Measurements from ENCODE around the gene SPANXN2. TPM values are rescaled to one million over a fixed set of nuclear protein-coding genes. Genes with fewer than 3 reads are reported as not detected.

Gene SPANXN2
- polyA plus RNA-seq, 1 donor from 2014 or later, result not detected

DNA sequence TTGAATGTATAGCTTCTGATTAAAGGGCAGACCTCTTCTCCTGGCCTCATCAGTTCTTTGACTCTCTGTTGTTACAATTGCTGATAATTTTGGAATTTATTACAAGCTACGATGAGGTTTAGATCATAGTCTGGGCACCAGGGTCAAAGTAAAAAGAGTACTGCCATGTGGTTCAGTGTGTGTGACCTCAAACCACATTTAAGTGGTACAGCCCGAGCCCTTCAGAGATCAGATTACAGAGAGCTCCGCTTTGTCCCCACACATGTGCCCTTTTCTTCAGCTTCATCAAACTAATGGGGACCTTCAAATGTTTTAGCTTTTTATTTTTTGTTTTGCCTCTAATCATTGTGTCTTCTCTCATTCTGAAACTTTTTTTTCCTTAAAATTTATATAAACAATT is 37.1 kb downstream of the SPANXN2 start:
- Histone ChIP-seq H3K27me3 (ENCODE audit: insufficient read depth, low read depth, low read length) (no peaks in the 10 kb centered on the region), H3F3A (ENCODE audit: insufficient read depth, low read length, poor library complexity, severe bottlenecking) (no peaks in the 10 kb centered on the region)

DNA sequence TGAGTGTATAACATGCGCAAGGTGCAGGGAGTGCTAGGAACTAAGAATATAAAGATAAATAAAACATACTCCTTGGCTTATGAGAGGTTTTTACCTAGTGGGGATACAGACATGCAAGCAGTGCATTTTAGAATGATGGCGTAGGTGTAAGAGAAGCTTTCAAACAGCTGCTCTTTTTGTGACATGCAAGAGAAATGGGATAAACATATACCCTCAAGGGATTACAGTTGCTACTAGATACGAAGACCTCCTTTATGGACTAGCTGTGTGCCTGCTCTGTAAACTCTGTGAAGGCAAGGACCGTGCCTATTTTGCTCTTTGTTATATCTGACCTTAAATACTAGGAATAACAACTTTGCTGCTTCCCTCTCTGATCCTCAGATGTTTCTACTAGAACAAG is 45.6 kb downstream of the SPANXN2 start:
- TF ChIP-seq, protein P1, sequence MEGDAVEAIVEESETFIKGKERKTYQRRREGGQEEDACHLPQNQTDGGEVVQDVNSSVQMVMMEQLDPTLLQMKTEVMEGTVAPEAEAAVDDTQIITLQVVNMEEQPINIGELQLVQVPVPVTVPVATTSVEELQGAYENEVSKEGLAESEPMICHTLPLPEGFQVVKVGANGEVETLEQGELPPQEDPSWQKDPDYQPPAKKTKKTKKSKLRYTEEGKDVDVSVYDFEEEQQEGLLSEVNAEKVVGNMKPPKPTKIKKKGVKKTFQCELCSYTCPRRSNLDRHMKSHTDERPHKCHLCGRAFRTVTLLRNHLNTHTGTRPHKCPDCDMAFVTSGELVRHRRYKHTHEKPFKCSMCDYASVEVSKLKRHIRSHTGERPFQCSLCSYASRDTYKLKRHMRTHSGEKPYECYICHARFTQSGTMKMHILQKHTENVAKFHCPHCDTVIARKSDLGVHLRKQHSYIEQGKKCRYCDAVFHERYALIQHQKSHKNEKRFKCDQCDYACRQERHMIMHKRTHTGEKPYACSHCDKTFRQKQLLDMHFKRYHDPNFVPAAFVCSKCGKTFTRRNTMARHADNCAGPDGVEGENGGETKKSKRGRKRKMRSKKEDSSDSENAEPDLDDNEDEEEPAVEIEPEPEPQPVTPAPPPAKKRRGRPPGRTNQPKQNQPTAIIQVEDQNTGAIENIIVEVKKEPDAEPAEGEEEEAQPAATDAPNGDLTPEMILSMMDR (IDR thresholded peaks at IDR 0.05; ENCODE audit: poor library complexity, severe bottlenecking), result no peak
- TF ChIP-seq EZH2 (IDR thresholded peaks at IDR 0.05; ENCODE audit: borderline replicate concordance, insufficient read depth, low read length, poor library complexity, severe bottlenecking) (no peak), POLR2AphosphoS5 (IDR thresholded peaks at IDR 0.05) (no peak), SMC3 (conservative IDR thresholded peaks at IDR 0.05; ENCODE audit: poor library complexity) (no peak), TAF1 (IDR thresholded peaks at IDR 0.05; ENCODE audit: low read depth) (no peak), MXI1 (conservative IDR thresholded peaks at IDR 0.05; ENCODE audit: poor library complexity, severe bottlenecking) (no peak), EP300 (conservative IDR thresholded peaks at IDR 0.05; ENCODE audit: poor library complexity, severe bottlenecking) (no peak), RAD21 (conservative IDR thresholded peaks at IDR 0.05) (no peak)
- TF ChIP-seq, protein P2, sequence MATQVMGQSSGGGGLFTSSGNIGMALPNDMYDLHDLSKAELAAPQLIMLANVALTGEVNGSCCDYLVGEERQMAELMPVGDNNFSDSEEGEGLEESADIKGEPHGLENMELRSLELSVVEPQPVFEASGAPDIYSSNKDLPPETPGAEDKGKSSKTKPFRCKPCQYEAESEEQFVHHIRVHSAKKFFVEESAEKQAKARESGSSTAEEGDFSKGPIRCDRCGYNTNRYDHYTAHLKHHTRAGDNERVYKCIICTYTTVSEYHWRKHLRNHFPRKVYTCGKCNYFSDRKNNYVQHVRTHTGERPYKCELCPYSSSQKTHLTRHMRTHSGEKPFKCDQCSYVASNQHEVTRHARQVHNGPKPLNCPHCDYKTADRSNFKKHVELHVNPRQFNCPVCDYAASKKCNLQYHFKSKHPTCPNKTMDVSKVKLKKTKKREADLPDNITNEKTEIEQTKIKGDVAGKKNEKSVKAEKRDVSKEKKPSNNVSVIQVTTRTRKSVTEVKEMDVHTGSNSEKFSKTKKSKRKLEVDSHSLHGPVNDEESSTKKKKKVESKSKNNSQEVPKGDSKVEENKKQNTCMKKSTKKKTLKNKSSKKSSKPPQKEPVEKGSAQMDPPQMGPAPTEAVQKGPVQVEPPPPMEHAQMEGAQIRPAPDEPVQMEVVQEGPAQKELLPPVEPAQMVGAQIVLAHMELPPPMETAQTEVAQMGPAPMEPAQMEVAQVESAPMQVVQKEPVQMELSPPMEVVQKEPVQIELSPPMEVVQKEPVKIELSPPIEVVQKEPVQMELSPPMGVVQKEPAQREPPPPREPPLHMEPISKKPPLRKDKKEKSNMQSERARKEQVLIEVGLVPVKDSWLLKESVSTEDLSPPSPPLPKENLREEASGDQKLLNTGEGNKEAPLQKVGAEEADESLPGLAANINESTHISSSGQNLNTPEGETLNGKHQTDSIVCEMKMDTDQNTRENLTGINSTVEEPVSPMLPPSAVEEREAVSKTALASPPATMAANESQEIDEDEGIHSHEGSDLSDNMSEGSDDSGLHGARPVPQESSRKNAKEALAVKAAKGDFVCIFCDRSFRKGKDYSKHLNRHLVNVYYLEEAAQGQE (IDR thresholded peaks at IDR 0.05; ENCODE audit: borderline replicate concordance), result no peak
- Histone ChIP-seq H3K9ac (ENCODE audit: low read length) (no peak overlapping the region), H2AFZ (ENCODE audit: low read depth, low read length) (no peak overlapping the region), H3K79me2 (replicated peaks; ENCODE audit: insufficient read depth, low read length) (no peaks in the 10 kb centered on the region), H3K27ac (ENCODE audit: low read length) (no peak overlapping the region), H3K36me3 (ENCODE audit: insufficient read depth, low read length) (no peaks in the 10 kb centered on the region), H3F3A (ENCODE audit: insufficient read depth, low read length, poor library complexity, severe bottlenecking) (no peaks in the 10 kb centered on the region), H4K20me1 (ENCODE audit: insufficient read depth) (no peaks in the 10 kb centered on the region), H3K4me3 (ENCODE audit: low read length) (no peak overlapping the region), H3K27me3 (ENCODE audit: insufficient read depth, low read depth, low read length) (no peaks in the 10 kb centered on the region), H3K9me2 (ENCODE audit: insufficient read depth, low read length) (no peaks in the 10 kb centered on the region), H3K9me3 (ENCODE audit: low read length) (no peaks in the 10 kb centered on the region), H3K4me2 (ENCODE audit: low read length) (no peak overlapping the region)

More for the DNA sequence above, 37.1 kb downstream of the SPANXN2 start:
- TF ChIP-seq MXI1 (conservative IDR thresholded peaks at IDR 0.05; ENCODE audit: poor library complexity, severe bottlenecking), result no peak
- TF ChIP-seq POLR2AphosphoS5 (IDR thresholded peaks at IDR 0.05), result no peak
- TF ChIP-seq, protein P2 (IDR thresholded peaks at IDR 0.05; ENCODE audit: borderline replicate concordance), result no peak
- no peak for TF ChIP-seq TAF1 (IDR thresholded peaks at IDR 0.05; ENCODE audit: low read depth)
- no peak for TF ChIP-seq SMC3 (conservative IDR thresholded peaks at IDR 0.05; ENCODE audit: poor library complexity)
- TF ChIP-seq EP300 (conservative IDR thresholded peaks at IDR 0.05; ENCODE audit: poor library complexity, severe bottlenecking), result no peak
- no peak for TF ChIP-seq RAD21 (conservative IDR thresholded peaks at IDR 0.05)
- TF ChIP-seq EZH2 (IDR thresholded peaks at IDR 0.05; ENCODE audit: borderline replicate concordance, insufficient read depth, low read length, poor library complexity, severe bottlenecking), result no peak
- TF ChIP-seq, protein P1 (IDR thresholded peaks at IDR 0.05; ENCODE audit: poor library complexity, severe bottlenecking), result no peak
- H3K9me2 ChIP-seq (ENCODE audit: insufficient read depth, low read length), result no peaks in the 10 kb centered on the region
- H4K20me1 ChIP-seq (ENCODE audit: insufficient read depth), result no peaks in the 10 kb centered on the region
- H2AFZ ChIP-seq (ENCODE audit: low read depth, low read length), result no peak overlapping the region
- H3K4me3 ChIP-seq (ENCODE audit: low read length), result no peak overlapping the region
- no peaks in the 10 kb centered on the region for H3K9me3 ChIP-seq (ENCODE audit: low read length)
- no peaks in the 10 kb centered on the region for H3K36me3 ChIP-seq (ENCODE audit: insufficient read depth, low read length)
- H3K9ac ChIP-seq (ENCODE audit: low read length), result no peak overlapping the region
- H3K4me2 ChIP-seq (ENCODE audit: low read length), result no peak overlapping the region
- H3K27ac ChIP-seq (ENCODE audit: low read length), result no peak overlapping the region
- no peaks in the 10 kb centered on the region for H3K79me2 ChIP-seq (replicated peaks; ENCODE audit: insufficient read depth, low read length)
